Measurements from ENCODE around the gene CCDC124.
"Not testable (repeated sequence)": the region's sequence is repeated elsewhere in the genome, so short reads cannot be mapped to it uniquely, and the experiment has no call there.

Gene CCDC124

GRCh38 chr19:17932485-17933338, at the start of gene CCDC124:
Gene CCDC124, plus strand, starts transcription at chr19:17933015. Its CDS starts 3,406 bp downstream, at chr19:17936421.
- FAIRE-seq: no peak

- no peak for FAIRE-seq
Measured at GRCh38 chr19:17883627-17884410, 49.0 kb upstream of the CCDC124 start.

- no peak for FAIRE-seq
Measured at GRCh38 chr19:17886515-17886914, 46.3 kb upstream of the CCDC124 start.

GRCh38 chr19:17887221-17887620, 45.6 kb upstream of the CCDC124 start:
- FAIRE-seq: not testable (repeated sequence)

- no peak for FAIRE-seq
Measured at GRCh38 chr19:17888260-17888659, 44.6 kb upstream of the CCDC124 start.

GRCh38 chr19:17889609-17890214, 43.1 kb upstream of the CCDC124 start:
- no peak for FAIRE-seq

GRCh38 chr19:17893766-17894165, 39.0 kb upstream of the CCDC124 start:
- FAIRE-seq: no peak

GRCh38 chr19:17902701-17903100, 30.1 kb upstream of the CCDC124 start:
- no peak for FAIRE-seq

- no peak for FAIRE-seq
Measured at GRCh38 chr19:17908244-17908643, 24.6 kb upstream of the CCDC124 start.

GRCh38 chr19:17909003-17909732, 23.6 kb upstream of the CCDC124 start:
- no peak for FAIRE-seq

GRCh38 chr19:17910791-17911360, 21.9 kb upstream of the CCDC124 start:
- FAIRE-seq: no peak

GRCh38 chr19:17915940-17916593, 16.7 kb upstream of the CCDC124 start:
- no peak for FAIRE-seq

- FAIRE-seq: not testable (repeated sequence)
Measured at GRCh38 chr19:17918151-17918550, 14.7 kb upstream of the CCDC124 start.

- not testable (repeated sequence) for FAIRE-seq
Measured at GRCh38 chr19:17919122-17919521, 13.7 kb upstream of the CCDC124 start.

GRCh38 chr19:17920527-17920926, 12.3 kb upstream of the CCDC124 start:
- no peak for FAIRE-seq

- FAIRE-seq: no peak
Measured at GRCh38 chr19:17922138-17922537, 10.7 kb upstream of the CCDC124 start.

GRCh38 chr19:17926044-17926443, 6.8 kb upstream of the CCDC124 start:
- no peak for FAIRE-seq

GRCh38 chr19:17929056-17929455, 3.8 kb upstream of the CCDC124 start:
- FAIRE-seq: no peak

- no peak for FAIRE-seq
Measured at GRCh38 chr19:17931532-17932191, 1.2 kb upstream of the CCDC124 start.

- no peak for FAIRE-seq
Measured at GRCh38 chr19:17933414-17934129, 757 bp downstream of the CCDC124 start.

- no peak for FAIRE-seq
Measured at GRCh38 chr19:17936379-17936778, 3.6 kb downstream of the CCDC124 start.

All from TTC549 (cell line).